Measurements from ENCODE around the gene SIVA1. TPM values are rescaled to one million over a fixed set of nuclear protein-coding genes. Genes with fewer than 3 reads are reported as not detected.

Gene SIVA1
- total RNA-seq, 2 donors from 2014 or later, result 82.5 to 87.3 TPM

DNA sequence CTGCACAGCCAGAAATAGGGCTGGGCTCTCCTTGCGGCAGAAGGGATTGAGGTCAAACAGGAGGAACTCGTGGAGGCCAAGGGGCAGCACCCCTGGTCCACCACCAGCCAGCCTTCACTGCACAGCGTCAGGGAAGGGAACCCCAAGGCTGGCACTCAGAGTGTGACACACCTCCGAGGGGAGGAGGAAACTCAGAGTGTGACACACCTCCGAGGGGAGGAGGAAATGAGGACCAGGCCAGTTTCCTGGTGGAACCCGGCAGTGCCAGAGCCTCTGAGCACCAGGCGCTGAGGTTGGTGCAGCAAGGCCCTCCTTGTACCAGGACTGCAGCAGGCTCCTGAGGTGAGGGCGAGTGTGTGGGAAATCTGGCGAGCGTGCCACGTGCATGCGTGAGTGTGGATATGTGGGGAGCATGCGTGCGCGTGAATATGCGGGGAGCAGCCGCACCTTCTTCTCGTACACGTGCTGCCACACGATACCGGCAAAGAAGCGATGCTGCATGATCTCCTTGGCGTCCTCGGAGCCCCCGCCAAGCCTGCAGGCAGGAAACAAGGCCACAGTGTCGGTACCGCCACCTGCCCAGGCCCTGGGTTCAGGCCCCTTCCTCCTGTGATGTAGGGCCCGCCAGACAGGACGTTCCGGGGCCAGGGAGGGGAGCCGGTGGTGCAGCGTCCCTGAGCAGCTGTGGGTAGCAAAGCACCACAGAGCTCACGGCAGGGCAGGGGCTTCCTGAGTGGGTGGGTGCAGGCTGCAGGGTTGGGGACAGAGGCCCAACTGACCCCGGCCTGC lies 19.2 kb downstream of the SIVA1 start:
- Mint-ChIP-seq H3K27me3 (ENCODE audit: insufficient read depth) (no peaks in the 10 kb centered on the region), H3K4me3 (no peak overlapping the region), H3K4me1 (peaks cover 3% of the 10 kb centered on the region), H3K36me3 (ENCODE audit: low read depth) (peaks cover 59% of the 10 kb centered on the region), H3K9me3 (peaks cover 13% of the 10 kb centered on the region), H3K27ac (no peak overlapping the region)
- Histone ChIP-seq H3K36me3 (ENCODE audit: control insufficient read depth, insufficient read depth, low read length) (peaks cover 57% of the 10 kb centered on the region), H3K4me1 (ENCODE audit: control insufficient read depth, insufficient read depth, low read length) (no peaks in the 10 kb centered on the region), H3K27ac (ENCODE audit: low read depth, low read length) (no peak overlapping the region), H3K9ac (ENCODE audit: extremely low read depth, low read length, poor library complexity, severe bottlenecking) (no peak overlapping the region), H3K4me3 (ENCODE audit: low read length) (no peak overlapping the region), H3K9me3 (ENCODE audit: control insufficient read depth, low read length) (peaks cover 6% of the 10 kb centered on the region), H3K27me3 (ENCODE audit: control insufficient read depth, insufficient read depth, low read length, poor library complexity, severe bottlenecking) (no peaks in the 10 kb centered on the region)
- WGBS, 2 experiments (ENCODE audit: insufficient coverage in 1 of 2, insufficient read length in 1 of 2), result 97 to 99% methylated on average over 20 to 34 of the region's 34 CpGs
- DNase-seq, result no peak
- TF ChIP-seq, protein P1, sequence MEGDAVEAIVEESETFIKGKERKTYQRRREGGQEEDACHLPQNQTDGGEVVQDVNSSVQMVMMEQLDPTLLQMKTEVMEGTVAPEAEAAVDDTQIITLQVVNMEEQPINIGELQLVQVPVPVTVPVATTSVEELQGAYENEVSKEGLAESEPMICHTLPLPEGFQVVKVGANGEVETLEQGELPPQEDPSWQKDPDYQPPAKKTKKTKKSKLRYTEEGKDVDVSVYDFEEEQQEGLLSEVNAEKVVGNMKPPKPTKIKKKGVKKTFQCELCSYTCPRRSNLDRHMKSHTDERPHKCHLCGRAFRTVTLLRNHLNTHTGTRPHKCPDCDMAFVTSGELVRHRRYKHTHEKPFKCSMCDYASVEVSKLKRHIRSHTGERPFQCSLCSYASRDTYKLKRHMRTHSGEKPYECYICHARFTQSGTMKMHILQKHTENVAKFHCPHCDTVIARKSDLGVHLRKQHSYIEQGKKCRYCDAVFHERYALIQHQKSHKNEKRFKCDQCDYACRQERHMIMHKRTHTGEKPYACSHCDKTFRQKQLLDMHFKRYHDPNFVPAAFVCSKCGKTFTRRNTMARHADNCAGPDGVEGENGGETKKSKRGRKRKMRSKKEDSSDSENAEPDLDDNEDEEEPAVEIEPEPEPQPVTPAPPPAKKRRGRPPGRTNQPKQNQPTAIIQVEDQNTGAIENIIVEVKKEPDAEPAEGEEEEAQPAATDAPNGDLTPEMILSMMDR (conservative IDR thresholded peaks at IDR 0.05), result no peak

DNA sequence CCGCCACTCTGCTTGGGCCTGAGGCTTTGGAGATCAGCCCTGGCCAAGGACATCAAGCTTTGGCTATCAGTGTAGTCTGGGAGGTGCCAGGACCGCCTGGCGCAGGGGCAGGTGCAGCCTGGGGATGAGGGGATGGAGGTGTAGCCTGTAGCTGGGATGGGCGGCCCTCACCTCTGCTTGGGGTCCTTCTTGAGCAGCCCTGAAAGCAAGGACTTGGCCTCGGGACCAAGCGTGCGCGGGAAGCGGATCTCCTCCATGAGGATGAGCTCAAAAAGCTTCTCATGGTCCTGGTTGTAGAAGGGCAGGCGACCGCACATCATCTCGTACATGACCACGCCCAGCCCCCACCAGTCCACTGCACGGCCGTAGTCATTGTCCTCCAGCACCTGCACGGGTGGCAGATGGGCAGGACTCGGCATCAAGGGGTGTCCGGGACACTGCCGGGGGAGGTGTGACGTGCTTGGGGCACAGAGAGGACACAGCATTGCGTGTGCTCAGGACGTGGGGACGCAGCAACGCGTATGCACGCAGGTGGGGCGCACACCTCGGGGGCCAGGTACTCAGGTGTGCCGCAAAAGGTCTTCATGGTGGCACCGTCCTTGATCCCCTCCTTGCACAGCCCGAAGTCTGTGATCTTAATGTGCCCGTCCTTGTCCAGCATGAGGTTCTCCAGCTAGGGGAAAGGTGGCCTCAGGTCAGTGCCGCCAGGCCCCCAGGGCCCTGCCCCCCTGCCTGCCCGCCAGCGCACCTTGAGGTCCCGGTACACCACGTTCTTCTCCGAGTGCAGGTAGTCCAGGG lies 20.0 kb downstream of the SIVA1 start:
- Histone ChIP-seq H3K27ac (ENCODE audit: low read depth, low read length) (no peak overlapping the region), H3K4me1 (ENCODE audit: control insufficient read depth, insufficient read depth, low read length) (no peaks in the 10 kb centered on the region), H3K4me3 (ENCODE audit: low read length) (no peak overlapping the region), H3K9ac (ENCODE audit: extremely low read depth, low read length, poor library complexity, severe bottlenecking) (no peak overlapping the region), H3K27me3 (ENCODE audit: control insufficient read depth, insufficient read depth, low read length, poor library complexity, severe bottlenecking) (no peaks in the 10 kb centered on the region), H3K9me3 (ENCODE audit: control insufficient read depth, low read length) (peaks cover 6% of the 10 kb centered on the region), H3K36me3 (ENCODE audit: control insufficient read depth, insufficient read depth, low read length) (peaks cover 61% of the 10 kb centered on the region)
- Mint-ChIP-seq H3K27ac (no peak overlapping the region), H3K27me3 (ENCODE audit: insufficient read depth) (no peaks in the 10 kb centered on the region), H3K9me3 (peaks cover 13% of the 10 kb centered on the region), H3K36me3 (ENCODE audit: low read depth) (peaks cover 58% of the 10 kb centered on the region), H3K4me1 (peaks cover 3% of the 10 kb centered on the region), H3K4me3 (no peak overlapping the region)
- no peak for DNase-seq
- TF ChIP-seq, protein P1 (conservative IDR thresholded peaks at IDR 0.05), result no peak
- 97 to 98% methylated on average over 35 to 38 of the region's 38 CpGs for WGBS, 2 experiments (ENCODE audit: insufficient coverage in 1 of 2, insufficient read length in 1 of 2)

- H3K9me3 Mint-ChIP-seq, result peaks cover 13% of the 10 kb centered on the region
- no peak overlapping the region for H3K9ac ChIP-seq (ENCODE audit: extremely low read depth, low read length, poor library complexity, severe bottlenecking)
- no peak overlapping the region for H3K27ac ChIP-seq (ENCODE audit: low read depth, low read length)
- DNase-seq, result no peak
- H3K27me3 Mint-ChIP-seq (ENCODE audit: insufficient read depth), result no peaks in the 10 kb centered on the region
- H3K4me1 ChIP-seq (ENCODE audit: control insufficient read depth, insufficient read depth, low read length), result no peaks in the 10 kb centered on the region
- WGBS, 2 experiments (ENCODE audit: insufficient coverage in 1 of 2, insufficient read length in 1 of 2), result 93 to 94% methylated on average over 21 to 42 of the region's 46 CpGs
- H3K27me3 ChIP-seq (ENCODE audit: control insufficient read depth, insufficient read depth, low read length, poor library complexity, severe bottlenecking), result no peaks in the 10 kb centered on the region
- no peak overlapping the region for H3K27ac Mint-ChIP-seq
- TF ChIP-seq, protein P1 (conservative IDR thresholded peaks at IDR 0.05), result peak; percentile 38
- peaks cover 3% of the 10 kb centered on the region for H3K4me1 Mint-ChIP-seq
- H3K36me3 Mint-ChIP-seq (ENCODE audit: low read depth), result peaks cover 58% of the 10 kb centered on the region
- no peak overlapping the region for H3K4me3 ChIP-seq (ENCODE audit: low read length)
- peaks cover 61% of the 10 kb centered on the region for H3K36me3 ChIP-seq (ENCODE audit: control insufficient read depth, insufficient read depth, low read length)
- no peak overlapping the region for H3K4me3 Mint-ChIP-seq
- H3K9me3 ChIP-seq (ENCODE audit: control insufficient read depth, low read length), result peaks cover 6% of the 10 kb centered on the region
Observed at GRCh38 chr14:104773505-104774452, 20.8 kb downstream of the SIVA1 start.

All from endodermal cell (in vitro differentiated cells).